Upper lobe of left lung (tissue), 6 donors: ENCODE results near the gene PLEK. TPM values are rescaled to one million over a fixed set of nuclear protein-coding genes. Genes with fewer than 3 reads are reported as not detected.

ENCODE experiments used
- ATAC-seq, 2 donors: fragments of 200-7000 bp; cut with Tn5 transposase; one replicate each; pipeline ENCODE4 v1.9.1; 2022; ENCODE audit warnings: mild to moderate bottlenecking in 2 of 2, moderate library complexity in 2 of 2; ENCODE audit not compliant: low FRiP score in 2 of 2
- DNase-seq, 2 donors: peaks; one replicate each; pipeline ENCODE4 v3.0.0-alpha.2; 2019 to 2020
- H3K27ac ChIP-seq, 4 donors: fragments of 200-600 bp; sonication (generic); one replicate each; pipeline ENCODE4 v1.5.1; 2016 to 2019
- H3K27me3 ChIP-seq, 4 donors: fragments of 200-600 bp; sonication (generic); one replicate each; pipeline ENCODE4 v1.5.1; 2017 to 2019
- H3K36me3 ChIP-seq, 4 donors: fragments of 200-600 bp; sonication (generic); one replicate each; pipeline ENCODE4 v1.5.1; 2016 to 2019
- H3K4me1 ChIP-seq, 4 donors: fragments of 200-600 bp; sonication (generic); one replicate each; pipeline ENCODE4 v1.5.1; 2018 to 2019
- H3K4me3 ChIP-seq, 4 donors: fragments of 200-600 bp; sonication (generic); one replicate each; pipeline ENCODE4 v1.5.1; 2017 to 2019; ENCODE audit warnings: mild to moderate bottlenecking in 2 of 4, moderate library complexity in 1 of 4
- H3K9me3 ChIP-seq, 4 donors: fragments of 200-600 bp; sonication (generic); one replicate each; pipeline ENCODE4 v1.5.1; 2018 to 2019
- EP300 ChIP-seq, 4 donors: sonication (generic); formaldehyde crosslinking; IDR thresholded peaks; one replicate each; pipeline ENCODE4 v1.5.1; 2017; ENCODE audit warnings: antibody characterized with exemption in 4 of 4, control low read depth in 2 of 4
- POLR2A ChIP-seq, 4 donors: fragments of 450-650 bp; IDR thresholded peaks; one replicate each; pipeline ENCODE4 v1.5.1; 2016 to 2017; ENCODE audit warnings: antibody characterized with exemption in 4 of 4, mild to moderate bottlenecking in 2 of 4
- POLR2AphosphoS5 ChIP-seq, 2 donors: sonication (generic); formaldehyde crosslinking; IDR thresholded peaks; one replicate each; pipeline ENCODE4 v1.5.1; 2017; ENCODE audit warnings: antibody characterized with exemption in 2 of 2
- WGBS, 2 donors: methylation state at CpG; one replicate each; pipeline ENCODE4 v1.1.5; 2017 to 2018; 5-methylcytosine and 5-hydroxymethylcytosine counted together
- total RNA-seq, 6 donors: library from RNA; depleted of rRNA in 4 of 6; stranded (reverse); fragments of >200 nt in 4 of 6; gene quantifications; one replicate each; pipeline versions ENCODE4 v1.1.0 to v1.2.1, GENCODE V29; 2016 to 2021
- TF ChIP-seq, protein P1 (sequence below), 6 experiments: fragments of 450-650 bp in 4 of 6; fragments of 200-600 bp in 2 of 6; sonication (generic) in 2 of 6; IDR thresholded peaks; one replicate each; pipeline ENCODE4 v1.5.1; 2016 to 2019; ENCODE audit warnings: antibody characterized with exemption in 6 of 6
- donor health status: DM: no; HTN: no; CAD: no; lungs with moderate emphysema.
- donor health status: DM: no; HTN: yes; CAD: no; lungs with severe emphysema.

PLEK gene
- total RNA-seq, 6 donors from 2014 or later: 12.4 to 45.6 (median 17.0) TPM

GRCh38 chr2:68417926-68418325 is 52.8 kb downstream of the PLEK start:
- Histone ChIP-seq H3K4me1 (no peaks in the 10 kb centered on the region), H3K27me3 (no peaks in the 10 kb centered on the region), H3K9me3 (no peaks in the 10 kb centered on the region), H3K36me3 (no peaks in the 10 kb centered on the region), H3K27ac (no peak overlapping the region), H3K4me3 (no peak overlapping the region)
- TF ChIP-seq POLR2A (IDR thresholded peaks at IDR 0.05) (no peak), EP300 (IDR thresholded peaks at IDR 0.05) (no peak), POLR2AphosphoS5 (IDR thresholded peaks at IDR 0.05) (no peak)
- TF ChIP-seq, protein P1, sequence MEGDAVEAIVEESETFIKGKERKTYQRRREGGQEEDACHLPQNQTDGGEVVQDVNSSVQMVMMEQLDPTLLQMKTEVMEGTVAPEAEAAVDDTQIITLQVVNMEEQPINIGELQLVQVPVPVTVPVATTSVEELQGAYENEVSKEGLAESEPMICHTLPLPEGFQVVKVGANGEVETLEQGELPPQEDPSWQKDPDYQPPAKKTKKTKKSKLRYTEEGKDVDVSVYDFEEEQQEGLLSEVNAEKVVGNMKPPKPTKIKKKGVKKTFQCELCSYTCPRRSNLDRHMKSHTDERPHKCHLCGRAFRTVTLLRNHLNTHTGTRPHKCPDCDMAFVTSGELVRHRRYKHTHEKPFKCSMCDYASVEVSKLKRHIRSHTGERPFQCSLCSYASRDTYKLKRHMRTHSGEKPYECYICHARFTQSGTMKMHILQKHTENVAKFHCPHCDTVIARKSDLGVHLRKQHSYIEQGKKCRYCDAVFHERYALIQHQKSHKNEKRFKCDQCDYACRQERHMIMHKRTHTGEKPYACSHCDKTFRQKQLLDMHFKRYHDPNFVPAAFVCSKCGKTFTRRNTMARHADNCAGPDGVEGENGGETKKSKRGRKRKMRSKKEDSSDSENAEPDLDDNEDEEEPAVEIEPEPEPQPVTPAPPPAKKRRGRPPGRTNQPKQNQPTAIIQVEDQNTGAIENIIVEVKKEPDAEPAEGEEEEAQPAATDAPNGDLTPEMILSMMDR (IDR thresholded peaks at IDR 0.05): no peak
- ATAC-seq (no peak), DNase-seq (no peak)
- WGBS, 2 donors: 42 to 93% methylated on average over 1 of the region's 1 CpG

- TF ChIP-seq POLR2AphosphoS5 (IDR thresholded peaks at IDR 0.05) (no peak), POLR2A (IDR thresholded peaks at IDR 0.05) (no peak), EP300 (IDR thresholded peaks at IDR 0.05) (no peak)
- TF ChIP-seq, protein P1 (IDR thresholded peaks at IDR 0.05): no peak
- H3K4me1 ChIP-seq: no peaks in the 10 kb centered on the region
- no peaks in the 10 kb centered on the region for H3K9me3 ChIP-seq
- no peak overlapping the region for H3K27ac ChIP-seq
- no peak for DNase-seq
- no peak for ATAC-seq
- 45 to 58% methylated on average over 1 of the region's 1 CpG for WGBS, 2 donors
- no peaks in the 10 kb centered on the region for H3K36me3 ChIP-seq
- H3K4me3 ChIP-seq: no peak overlapping the region
- H3K27me3 ChIP-seq: no peaks in the 10 kb centered on the region
These were observed 53.3 kb downstream of the PLEK start for GRCh38 chr2:68418419-68418818.

DNA sequence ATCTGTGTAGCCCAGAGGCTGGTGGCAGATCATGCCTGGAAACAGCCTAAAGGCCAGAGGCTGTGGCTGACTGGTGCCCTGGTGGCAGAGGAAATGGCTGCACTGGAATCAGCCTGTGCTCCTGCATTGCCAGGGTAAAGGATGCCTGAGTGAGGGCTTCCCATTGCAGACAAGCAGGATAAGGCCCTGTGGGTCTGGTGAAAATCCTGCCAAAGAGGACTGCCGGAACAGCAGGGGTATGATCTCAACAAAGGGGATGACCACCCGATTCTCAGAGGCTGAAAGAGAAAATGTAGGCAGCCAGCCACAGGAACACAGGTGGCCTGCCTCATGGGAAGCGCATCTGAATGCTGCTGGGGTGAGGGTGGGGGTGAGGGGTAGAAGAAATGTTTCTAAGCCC is 53.8 kb downstream of the PLEK start:
- no peak for ATAC-seq
- Histone ChIP-seq H3K4me3 (no peak overlapping the region), H3K9me3 (no peaks in the 10 kb centered on the region), H3K4me1 (no peaks in the 10 kb centered on the region), H3K36me3 (no peaks in the 10 kb centered on the region), H3K27me3 (no peaks in the 10 kb centered on the region), H3K27ac (no peak overlapping the region)
- TF ChIP-seq POLR2AphosphoS5 (IDR thresholded peaks at IDR 0.05): no peak
- TF ChIP-seq EP300 (IDR thresholded peaks at IDR 0.05): no peak
- no peak for TF ChIP-seq POLR2A (IDR thresholded peaks at IDR 0.05)
- TF ChIP-seq, protein P1 (IDR thresholded peaks at IDR 0.05): no peak
- no peak for DNase-seq
- 83 to 87% methylated on average over 3 of the region's 3 CpGs for WGBS, 2 donors

DNA sequence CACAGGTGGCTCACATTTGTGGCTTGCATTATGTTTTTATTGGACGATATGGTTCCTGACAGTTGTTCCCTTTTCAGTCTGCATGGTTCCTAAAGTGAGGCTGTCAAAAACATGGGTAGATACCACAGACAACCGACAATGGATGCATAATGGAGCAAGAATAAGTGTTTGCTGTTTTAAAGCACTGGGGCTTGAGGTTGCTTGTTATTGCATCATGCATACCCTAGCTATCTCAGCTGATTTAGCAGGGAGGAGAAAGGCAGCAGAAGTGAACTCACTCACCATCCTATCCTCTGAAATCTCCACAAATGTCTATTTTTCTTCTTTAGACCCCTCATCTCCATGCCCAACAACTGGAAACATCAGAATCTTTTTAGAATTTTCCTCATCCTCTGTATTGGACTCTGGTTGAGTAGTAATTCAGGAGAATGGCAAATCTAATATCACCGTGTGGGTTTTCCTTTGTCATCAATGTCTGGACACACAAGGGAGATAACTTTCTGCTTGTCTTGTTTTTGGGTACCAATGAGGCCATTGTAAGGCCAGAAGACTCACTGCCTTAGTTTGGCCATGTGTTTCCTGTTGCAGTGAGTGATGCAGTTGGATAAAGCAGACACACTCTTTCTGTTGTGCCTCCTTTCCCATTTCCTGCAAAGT is 55.3 kb downstream of the PLEK start:
- peaks cover 0 to 9% (median 0%) of the 10 kb centered on the region in 4 donors for H3K4me1 ChIP-seq
- DNase-seq (no peak), ATAC-seq (no peak)
- no peaks in the 10 kb centered on the region for H3K9me3 ChIP-seq
- no peak overlapping the region for H3K27ac ChIP-seq
- TF ChIP-seq POLR2A (IDR thresholded peaks at IDR 0.05) (no peak), EP300 (IDR thresholded peaks at IDR 0.05) (no peak), POLR2AphosphoS5 (IDR thresholded peaks at IDR 0.05) (no peak)
- TF ChIP-seq, protein P1 (IDR thresholded peaks at IDR 0.05): no peak
- H3K36me3 ChIP-seq: no peaks in the 10 kb centered on the region
- H3K27me3 ChIP-seq: no peaks in the 10 kb centered on the region
- 66 to 69% methylated on average over 3 of the region's 3 CpGs for WGBS, 2 donors
- H3K4me3 ChIP-seq: no peak overlapping the region
